A549 (cell line): ENCODE results near the gene S100A11.

ENCODE experiments used
- CBX2 ChIP-seq: fragments of 200-600 bp; sonication (generic); IDR thresholded peaks from 2 replicates; pipeline ENCODE4 v1.6.1; 2016; ENCODE audit warnings: low read depth, mild to moderate bottlenecking, borderline replicate concordance
- CBX8 ChIP-seq: fragments of 200-600 bp; sonication (generic); IDR thresholded peaks from 2 replicates; pipeline ENCODE4 v1.6.1; 2016
- CEBPB ChIP-seq, 2 experiments: fragments of >200 bp in 1 of 2; sonication (Bioruptor Twin) in 1 of 2; formaldehyde crosslinking in 1 of 2; IDR thresholded peaks; 2 replicates each; pipeline ENCODE4 v1.6.1; 2012 to 2016
- CHD2 ChIP-seq: fragments of 150-350 bp; IDR thresholded peaks from 2 replicates; pipeline ENCODE4 v1.6.1; 2014; ENCODE audit warnings: low read length; ENCODE audit not compliant: partially characterized antibody
- CHD4 ChIP-seq: fragments of 200-600 bp; sonication (generic); IDR thresholded peaks from 2 replicates; pipeline ENCODE4 v1.6.1; 2016; ENCODE audit warnings: antibody characterized with exemption, mild to moderate bottlenecking, borderline replicate concordance
- CTCF ChIP-seq: fragments of >200 bp; sonication (Bioruptor Twin); formaldehyde crosslinking; IDR thresholded peaks from 3 replicates; pipeline ENCODE4 v1.5.1; 2016
- EP300 ChIP-seq, 2 experiments: fragments of >200 bp; sonication (Bioruptor Twin); formaldehyde crosslinking; IDR thresholded peaks; 2 replicates in 1 of 2; 3 replicates in 1 of 2; pipeline ENCODE4 v1.6.1; 2016 to 2017
- MAX ChIP-seq: IDR thresholded peaks from 2 replicates; pipeline ENCODE4 v1.6.1; 2012
- POLR2A ChIP-seq: IDR thresholded peaks from 2 replicates; pipeline ENCODE4 v1.6.1; 2012; ENCODE audit warnings: mild to moderate bottlenecking, low read length
- REST ChIP-seq: fragments of 200-600 bp; sonication (generic); IDR thresholded peaks from 2 replicates; pipeline ENCODE4 v1.6.1; 2016; ENCODE audit warnings: antibody characterized with exemption, mild to moderate bottlenecking, moderate library complexity
- SMC3 ChIP-seq: fragments of >200 bp; sonication (Bioruptor Twin); formaldehyde crosslinking; IDR thresholded peaks from 3 replicates; pipeline ENCODE4 v1.6.1; 2018; ENCODE audit warnings: inconsistent platforms
- SREBF2 ChIP-seq: fragments of 450-650 bp; IDR thresholded peaks from 2 replicates; pipeline ENCODE4 v1.6.1; 2014; ENCODE audit warnings: mild to moderate bottlenecking, moderate library complexity
- ZFP36 ChIP-seq: fragments of 450-650 bp; IDR thresholded peaks from 2 replicates; pipeline ENCODE4 v1.6.1; 2014; ENCODE audit warnings: borderline replicate concordance; ENCODE audit not compliant: partially characterized antibody

- TF ChIP-seq CTCF = no peak
- no peak for TF ChIP-seq MAX
- no peak for TF ChIP-seq CHD4
- no peak for TF ChIP-seq CHD2
- no peak for TF ChIP-seq REST
- TF ChIP-seq CBX8 = no peak
- TF ChIP-seq POLR2A = no peak
- TF ChIP-seq SREBF2 = no peak
- TF ChIP-seq EP300 (IDR thresholded peaks at IDR 0.05) = no peak
- no peak for TF ChIP-seq CBX2
- TF ChIP-seq ZFP36 = no peak
- TF ChIP-seq SMC3 = no peak
- no peak for TF ChIP-seq CEBPB (IDR thresholded peaks at IDR 0.05)
Measured at GRCh38 chr1:151985270-151985669, 51.5 kb downstream of the S100A11 start.
